GM21528 (cell line): Measurements from ENCODE around the gene PCID2.
"Not testable (repeated sequence)": the region's sequence is repeated elsewhere in the genome, so short reads cannot be mapped to it uniquely, and the experiment has no call there.

Experiments
- ATAC-seq: cut with Tn5 transposase; IDR thresholded peaks from one replicate; pipeline ENCODE4 v1.9.1; 2021; ENCODE audit warnings: mild to moderate bottlenecking, moderate library complexity; ENCODE audit not compliant: unreplicated experiment, low FRiP score

The PCID2 gene

GRCh38 chr13:113208421-113209335 is at the start of gene PCID2:
Gene PCID2, minus strand, starts transcription at chr13:113208669. Its CDS starts 35 bp downstream, at chr13:113208634.
- ATAC-seq, result peak; percentile 81

GRCh38 chr13:113257908-113258307 is 49.4 kb upstream of the PCID2 start:
- ATAC-seq, result not testable (repeated sequence)

- no peak for ATAC-seq
These were observed 44.1 kb upstream of the PCID2 start for GRCh38 chr13:113252516-113253095.

GRCh38 chr13:113245849-113246796 is 37.7 kb upstream of the PCID2 start:
- no peak for ATAC-seq

GRCh38 chr13:113243847-113244246 is 35.4 kb upstream of the PCID2 start:
- ATAC-seq, result no peak

- ATAC-seq, result not testable (repeated sequence)
These were observed 33.2 kb upstream of the PCID2 start for GRCh38 chr13:113241623-113242022.

- ATAC-seq, result no peak
These were observed 31.5 kb upstream of the PCID2 start for GRCh38 chr13:113239986-113240385.

GRCh38 chr13:113239357-113239756 is 30.9 kb upstream of the PCID2 start:
- ATAC-seq, result no peak

- ATAC-seq, result no peak
These were observed 30.1 kb upstream of the PCID2 start for GRCh38 chr13:113238536-113238935.

GRCh38 chr13:113233101-113233500 is 24.6 kb upstream of the PCID2 start:
- ATAC-seq, result no peak

- no peak for ATAC-seq
These were observed 23.9 kb upstream of the PCID2 start for GRCh38 chr13:113232208-113233003.

GRCh38 chr13:113231306-113232207 is 23.1 kb upstream of the PCID2 start:
- no peak for ATAC-seq

- ATAC-seq, result no peak
These were observed 21.3 kb upstream of the PCID2 start for GRCh38 chr13:113229791-113230190.

GRCh38 chr13:113229161-113229560 is 20.7 kb upstream of the PCID2 start:
- no peak for ATAC-seq

GRCh38 chr13:113226873-113227450 is 18.5 kb upstream of the PCID2 start:
- no peak for ATAC-seq

- ATAC-seq, result no peak
These were observed 17.0 kb upstream of the PCID2 start for GRCh38 chr13:113225515-113225914.

GRCh38 chr13:113224486-113224885 is 16.0 kb upstream of the PCID2 start:
- ATAC-seq, result no peak

GRCh38 chr13:113223070-113223469 is 14.6 kb upstream of the PCID2 start:
- ATAC-seq, result no peak

- no peak for ATAC-seq
These were observed 12.4 kb upstream of the PCID2 start for GRCh38 chr13:113220877-113221276.
